CD4-positive, alpha-beta T cell treated with Interleukin-6 for 4 hours (primary cell): Measurements from ENCODE around the gene FGFR4.
A peak's percentile ranks its signal among the peaks of the same experiment; 100 is the strongest.

Experiments used
- DNase-seq: peaks from one replicate; pipeline ENCODE4 v3.0.0-alpha.2; 2020; ENCODE audit warnings: mixed read lengths

Gene FGFR4

GRCh38 chr5:177103523-177104253 lies 17.0 kb downstream of the FGFR4 start:
- no peak for DNase-seq

- no peak for DNase-seq
Measured at GRCh38 chr5:177105691-177106476, 19.2 kb downstream of the FGFR4 start.

GRCh38 chr5:177107159-177107558 lies 20.4 kb downstream of the FGFR4 start:
- DNase-seq: no peak

GRCh38 chr5:177109810-177110209 lies 23.1 kb downstream of the FGFR4 start:
- no peak for DNase-seq

- DNase-seq: peak; percentile 68
Measured at GRCh38 chr5:177111720-177112394, 25.1 kb downstream of the FGFR4 start.

GRCh38 chr5:177112589-177113220 lies 26.0 kb downstream of the FGFR4 start:
- no peak for DNase-seq

GRCh38 chr5:177113566-177114424 lies 27.1 kb downstream of the FGFR4 start:
- DNase-seq: peak; percentile 82

GRCh38 chr5:177116631-177117373 lies 30.1 kb downstream of the FGFR4 start:
- peak; percentile 87 for DNase-seq

- DNase-seq: no peak
Measured at GRCh38 chr5:177117441-177118045, 30.8 kb downstream of the FGFR4 start.

GRCh38 chr5:177122566-177122965 lies 35.9 kb downstream of the FGFR4 start:
- DNase-seq: no peak

GRCh38 chr5:177123789-177124485 lies 37.2 kb downstream of the FGFR4 start:
- no peak for DNase-seq

GRCh38 chr5:177124486-177124991 lies 37.8 kb downstream of the FGFR4 start:
- DNase-seq: peak; percentile 34

GRCh38 chr5:177126771-177127170 lies 40.1 kb downstream of the FGFR4 start:
- no peak for DNase-seq

GRCh38 chr5:177128551-177128981 lies 41.9 kb downstream of the FGFR4 start:
- DNase-seq: peak; percentile 55

GRCh38 chr5:177130211-177131018 lies 43.7 kb downstream of the FGFR4 start:
- DNase-seq: no peak

- no peak for DNase-seq
Measured at GRCh38 chr5:177131019-177131320, 44.3 kb downstream of the FGFR4 start.

GRCh38 chr5:177131352-177132135 lies 44.8 kb downstream of the FGFR4 start:
- DNase-seq: no peak
